Endothelial cell of umbilical vein (primary cell): ENCODE data around the gene GGA1.

Experiments used
- CTCF ChIP-seq, 2 donors: IDR thresholded peaks; 1 replicate in 1 of 2; 2 replicates in 1 of 2; pipeline ENCODE4 v1.5.1; 2011; ENCODE audit warnings: low read length in 2 of 2, mild to moderate bottlenecking in 2 of 2, moderate library complexity in 2 of 2, control low read depth in 1 of 2, inconsistent platforms in 1 of 2, low read depth in 1 of 2; ENCODE audit not compliant: insufficient read depth in 1 of 2; ENCODE audit errors: extremely low read depth in 1 of 2
- EZH2 ChIP-seq: IDR thresholded peaks from 2 replicates; pipeline ENCODE4 v1.6.1; 2012; ENCODE audit warnings: borderline replicate concordance, low read depth, mild to moderate bottlenecking, moderate library complexity, low read length, inconsistent platforms; ENCODE audit not compliant: severe bottlenecking
- FOS ChIP-seq: IDR thresholded peaks from 2 replicates; pipeline ENCODE4 v1.6.1; 2011; ENCODE audit warnings: mild to moderate bottlenecking, low read length, moderate library complexity, borderline replicate concordance; ENCODE audit not compliant: insufficient read depth
- GATA2 ChIP-seq: IDR thresholded peaks from 2 replicates; pipeline ENCODE4 v1.7.0; 2011; ENCODE audit warnings: low read depth, mild to moderate bottlenecking, moderate library complexity, mixed read lengths, low read length; ENCODE audit not compliant: insufficient read length, insufficient read depth
- JUN ChIP-seq: IDR thresholded peaks from 2 replicates; pipeline ENCODE4 v1.6.1; 2011; ENCODE audit warnings: borderline replicate concordance, low read depth; ENCODE audit not compliant: insufficient read length, insufficient read depth
- MAX ChIP-seq: IDR thresholded peaks from 2 replicates; pipeline ENCODE4 v1.6.1; 2011; ENCODE audit not compliant: insufficient read depth, insufficient read length
- MYC ChIP-seq: IDR thresholded peaks from one replicate; pipeline ENCODE4 v1.6.1; 2011; ENCODE audit warnings: mild to moderate bottlenecking, low read depth, low read length
- POLR2A ChIP-seq: IDR thresholded peaks from 2 replicates; pipeline ENCODE4 v1.6.1; 2012; ENCODE audit warnings: low read depth, mild to moderate bottlenecking, control low read depth, low read length
- POLR2AphosphoS5 ChIP-seq: IDR thresholded peaks from 2 replicates; pipeline ENCODE4 v1.6.1; 2012; ENCODE audit warnings: low read depth, mild to moderate bottlenecking, control low read depth, low read length, moderate library complexity; ENCODE audit not compliant: insufficient read depth

- TF ChIP-seq CTCF (IDR thresholded peaks at IDR 0.05; ENCODE audit: extremely low read depth in 1 of 2, insufficient read depth in 1 of 2, low read depth in 1 of 2, low read length in 2 of 2), result no peak
- TF ChIP-seq EZH2, result no peak
- no peak for TF ChIP-seq MYC
- no peak for TF ChIP-seq POLR2AphosphoS5
- TF ChIP-seq POLR2A, result no peak
- TF ChIP-seq MAX, result no peak
- TF ChIP-seq JUN, result no peak
- no peak for TF ChIP-seq GATA2
- no peak for TF ChIP-seq FOS
Measured at GRCh38 chr22:37624017-37624365, 15.4 kb downstream of the GGA1 start.
